Hepatocyte (in vitro differentiated cells): ENCODE data around the gene GRIK1. TPM values are rescaled to one million over a fixed set of nuclear protein-coding genes. Genes with fewer than 3 reads are reported as not detected.
A peak's percentile ranks its signal among the peaks of the same experiment; 100 is the strongest.

Source experiments
- DNase-seq: peaks from one replicate; pipeline ENCODE4 v3.0.0-alpha.2; 2016; ENCODE audit warnings: low spot score
- H2AFZ ChIP-seq: fragments of 200-600 bp; sonication (generic); 2 replicates; pipeline ENCODE4 v1.6.0; 2016; ENCODE audit warnings: antibody characterized with exemption, mild to moderate bottlenecking
- H3K27ac ChIP-seq: fragments of 200-600 bp; sonication (generic); 2 replicates; pipeline ENCODE4 v1.5.1; 2016; ENCODE audit warnings: mild to moderate bottlenecking
- H3K27me3 ChIP-seq: fragments of 200-600 bp; sonication (generic); 2 replicates; pipeline ENCODE4 v1.6.1; 2016
- H3K36me3 ChIP-seq: fragments of 200-600 bp; sonication (generic); replicated peaks from 2 replicates; pipeline ENCODE4 v1.5.1; 2016; ENCODE audit warnings: low read depth; ENCODE audit not compliant: insufficient read depth
- H3K4me1 ChIP-seq: fragments of 200-600 bp; sonication (generic); 2 replicates; pipeline ENCODE4 v1.5.1; 2016; ENCODE audit warnings: mild to moderate bottlenecking, moderate library complexity; ENCODE audit not compliant: insufficient read depth
- H3K4me2 ChIP-seq: fragments of 200-600 bp; sonication (generic); 2 replicates; pipeline ENCODE4 v1.6.0; 2016
- H3K4me3 ChIP-seq: fragments of 200-600 bp; sonication (generic); 2 replicates; pipeline ENCODE4 v1.5.1; 2016; ENCODE audit warnings: mild to moderate bottlenecking
- H3K79me2 ChIP-seq: fragments of 200-600 bp; sonication (generic); 2 replicates; pipeline ENCODE4 v1.6.0; 2017; ENCODE audit warnings: mild to moderate bottlenecking
- H3K9me2 ChIP-seq: fragments of 200-600 bp; sonication (generic); replicated peaks from 2 replicates; pipeline ENCODE4 v1.6.0; 2017; ENCODE audit warnings: mild to moderate bottlenecking; ENCODE audit not compliant: insufficient read depth
- H3K9me3 ChIP-seq: fragments of 200-600 bp; sonication (generic); 2 replicates; pipeline ENCODE4 v1.5.1; 2016; ENCODE audit warnings: low read depth, mild to moderate bottlenecking
- H4K20me1 ChIP-seq: fragments of 200-600 bp; sonication (generic); 2 replicates; pipeline ENCODE4 v1.6.0; 2016; ENCODE audit warnings: mild to moderate bottlenecking; ENCODE audit not compliant: insufficient read depth, poor library complexity, severe bottlenecking
- CTCF ChIP-seq: fragments of 200-600 bp; sonication (generic); IDR thresholded peaks from 2 replicates; pipeline ENCODE4 v1.5.1; 2016; ENCODE audit warnings: antibody characterized with exemption, mild to moderate bottlenecking; ENCODE audit not compliant: poor library complexity
- EZH2 ChIP-seq: fragments of 200-600 bp; sonication (generic); IDR thresholded peaks from 2 replicates; pipeline ENCODE4 v1.6.1; 2016; ENCODE audit warnings: antibody characterized with exemption, mild to moderate bottlenecking, borderline replicate concordance
- EZH2phosphoT487 ChIP-seq: fragments of 200-600 bp; sonication (generic); IDR thresholded peaks from one replicate; pipeline ENCODE4 v1.6.1; 2018; ENCODE audit warnings: antibody characterized with exemption, mild to moderate bottlenecking, low read depth, moderate library complexity; ENCODE audit not compliant: unreplicated experiment, severe bottlenecking
- WGBS: methylation state at CpG from one replicate; pipeline ENCODE4 v1.1.6; 2016; ENCODE audit warnings: low lambda C conversion rate; ENCODE audit errors: missing lambda C conversion rate; 5-methylcytosine and 5-hydroxymethylcytosine counted together
- polyA plus RNA-seq: library from polyadenylated mRNA; unstranded; fragments of >200 nt; fragmentation: Nextera tagmentation; extraction: Ambion mirVana; gene quantifications from 2 replicates; pipeline ENCODE4 v1.2.1, GENCODE V29; 2016
- total RNA-seq: library from RNA; depleted of rRNA; stranded (reverse); fragments of >200 nt; gene quantifications from 2 replicates; pipeline ENCODE4 v1.2.3, GENCODE V29; 2014

Gene GRIK1
- total and polyA plus RNA-seq, 2 experiments from 2014 or later: 0.77 to 2.3 TPM

- TF ChIP-seq CTCF (no peak), EZH2phosphoT487 (no peak), EZH2 (no peak)
- 87% methylated on average over 5 of the region's 5 CpGs for WGBS
- Histone ChIP-seq H3K27me3 (no peaks in the 10 kb centered on the region), H3K9me2 (no peaks in the 10 kb centered on the region), H3K36me3 (no peaks in the 10 kb centered on the region), H3K4me3 (no peak overlapping the region), H3K4me2 (no peak overlapping the region), H3K79me2 (no peaks in the 10 kb centered on the region), H3K9me3 (no peaks in the 10 kb centered on the region), H4K20me1 (no peaks in the 10 kb centered on the region), H3K27ac (no peak overlapping the region), H3K4me1 (peaks cover 8% of the 10 kb centered on the region), H2AFZ (no peak overlapping the region)
- DNase-seq: no peak
Measured at GRCh38 chr21:29648710-29649240, 291.0 kb downstream of the GRIK1 start.

DNA sequence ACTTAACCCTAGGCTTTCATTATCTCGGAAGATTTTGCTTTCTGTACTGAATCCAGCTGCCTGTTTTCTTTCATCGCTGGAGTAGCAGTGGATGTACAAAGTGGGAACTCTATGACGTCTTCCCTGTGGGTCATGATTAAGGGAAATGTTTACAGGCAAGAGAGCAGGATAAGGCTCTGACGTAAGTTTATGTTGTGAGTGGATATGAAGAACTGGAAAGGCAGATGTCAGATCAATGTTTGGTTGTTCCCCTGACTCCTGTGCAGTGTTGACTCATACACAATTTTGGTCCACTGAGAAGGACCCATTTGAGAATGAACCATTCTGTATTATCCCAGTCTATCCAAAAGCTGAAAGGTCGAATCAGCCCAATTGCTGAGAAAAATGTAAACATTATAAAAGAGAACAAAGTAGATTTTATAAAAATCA is 292.4 kb downstream of the GRIK1 start:
- H3K9me3 ChIP-seq: no peaks in the 10 kb centered on the region
- H2AFZ ChIP-seq: no peak overlapping the region
- H3K4me3 ChIP-seq: no peak overlapping the region
- no peaks in the 10 kb centered on the region for H3K36me3 ChIP-seq
- DNase-seq: peak; percentile 16
- H3K4me1 ChIP-seq: peaks cover 8% of the 10 kb centered on the region
- H3K9me2 ChIP-seq: no peaks in the 10 kb centered on the region
- no peaks in the 10 kb centered on the region for H4K20me1 ChIP-seq
- TF ChIP-seq EZH2: no peak
- no peak for TF ChIP-seq CTCF
- no peak for TF ChIP-seq EZH2phosphoT487
- no peaks in the 10 kb centered on the region for H3K79me2 ChIP-seq
- no peak overlapping the region for H3K4me2 ChIP-seq
- H3K27me3 ChIP-seq: no peaks in the 10 kb centered on the region
- 63% methylated on average over 5 of the region's 5 CpGs for WGBS
- H3K27ac ChIP-seq: no peak overlapping the region

DNA sequence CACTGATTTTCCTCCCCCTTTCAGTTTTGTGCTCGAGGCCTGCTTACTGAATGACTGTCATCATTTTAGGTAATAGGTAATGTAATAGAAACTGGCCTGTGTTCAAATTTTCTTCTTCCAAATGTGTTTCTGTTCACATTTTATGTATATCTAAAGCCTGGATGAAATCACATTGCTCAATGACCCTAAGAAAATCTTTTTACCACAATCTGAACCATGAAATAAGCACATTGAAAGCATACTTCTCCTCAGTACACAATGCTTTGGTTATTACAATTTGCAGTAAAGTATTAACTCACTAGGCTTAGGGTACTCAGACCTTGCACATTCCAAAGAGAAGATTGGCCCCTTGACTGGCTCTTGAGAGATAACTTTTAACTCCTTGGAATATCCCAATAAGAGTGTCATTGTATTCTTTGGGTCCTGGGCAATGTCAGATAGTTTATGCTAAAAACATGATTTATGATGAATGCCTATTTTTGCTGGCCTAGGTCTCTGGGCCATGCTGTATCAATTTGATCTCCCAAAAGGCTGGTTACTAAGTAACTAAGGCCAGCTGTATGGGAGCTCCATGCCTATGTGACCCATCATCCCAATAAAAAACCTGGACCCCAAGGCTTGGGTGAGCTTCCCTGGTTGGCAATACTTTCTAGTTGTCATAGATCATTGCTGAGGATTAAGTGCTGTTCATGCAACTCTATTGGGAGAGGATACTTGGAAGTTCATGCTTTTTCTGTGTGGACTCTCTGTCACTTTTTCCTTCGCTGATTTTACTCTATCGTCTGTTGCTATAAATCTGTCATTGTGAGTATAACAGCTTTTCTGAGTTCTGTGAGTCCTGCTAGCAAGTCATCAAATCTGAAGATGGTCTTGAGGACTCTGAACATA is 293.9 kb downstream of the GRIK1 start:
- Histone ChIP-seq H3K9me3 (no peaks in the 10 kb centered on the region), H3K4me3 (no peak overlapping the region), H2AFZ (peak overlapping the region; percentile 6), H3K27ac (no peak overlapping the region), H3K4me2 (no peak overlapping the region), H3K4me1 (peaks cover 8% of the 10 kb centered on the region), H3K36me3 (no peaks in the 10 kb centered on the region), H4K20me1 (no peaks in the 10 kb centered on the region), H3K79me2 (no peaks in the 10 kb centered on the region), H3K9me2 (no peaks in the 10 kb centered on the region), H3K27me3 (no peaks in the 10 kb centered on the region)
- 76% methylated on average over 3 of the region's 3 CpGs for WGBS
- DNase-seq: no peak
- TF ChIP-seq EZH2phosphoT487 (no peak), CTCF (no peak), EZH2 (no peak)
